Measurements from ENCODE around the gene ZBTB7C. TPM values are rescaled to one million over a fixed set of nuclear protein-coding genes. Genes with fewer than 3 reads are reported as not detected.
A peak's percentile ranks its signal among the peaks of the same experiment; 100 is the strongest.

The ZBTB7C gene
- total and polyA plus RNA-seq, 4 donors = 0.19 to 1.1 (median 0.45) TPM

GRCh38 chr18:48104705-48105104 is 304.5 kb downstream of the ZBTB7C start:
- peak; percentile 58 for DNase-seq (ENCODE audit: low spot score)
- no peaks in the 10 kb centered on the region for H3K27me3 ChIP-seq (ENCODE audit: control insufficient read depth in 4 of 4, insufficient read depth in 4 of 4, low read length in 3 of 4)
- TF ChIP-seq FOXA2 (IDR thresholded peaks at IDR 0.05) (no peak), CTCF (IDR thresholded peaks at IDR 0.05; ENCODE audit: low read depth, low read length, missing input control) (no peak), RAD21 (IDR thresholded peaks at IDR 0.05) (no peak), JUND (IDR thresholded peaks at IDR 0.05) (no peak), RXRA (IDR thresholded peaks at IDR 0.05) (no peak), REST (IDR thresholded peaks at IDR 0.05) (no peak), NR2F2 (IDR thresholded peaks at IDR 0.05) (no peak), HNF4G (IDR thresholded peaks at IDR 0.05) (no peak), SP1 (IDR thresholded peaks at IDR 0.05) (no peak), ATF3 (IDR thresholded peaks at IDR 0.05) (no peak), YY1 (IDR thresholded peaks at IDR 0.05) (no peak), HNF4A (conservative IDR thresholded peaks at IDR 0.05) (no peak), MAX (IDR thresholded peaks at IDR 0.05) (no peak), FOXA1 (IDR thresholded peaks at IDR 0.05) (no peak), TAF1 (conservative IDR thresholded peaks at IDR 0.05) (no peak), EGR1 (IDR thresholded peaks at IDR 0.05; ENCODE audit: low read depth in 2 of 2) (no peak), ZBTB33 (IDR thresholded peaks at IDR 0.05) (no peak), GABPA (IDR thresholded peaks at IDR 0.05 in 1 of 2, conservative IDR thresholded peaks at IDR 0.05 in 1 of 2) (no peak)

More at GRCh38 chr18:48104705-48105104, 304.5 kb downstream of the ZBTB7C start:
- Histone ChIP-seq H3K4me1 (ENCODE audit: control insufficient read depth in 4 of 4, insufficient read depth in 4 of 4, low read length in 3 of 4) (no peaks in the 10 kb centered on the region), H3K4me3 (ENCODE audit: low read depth in 1 of 3, low read length in 3 of 3) (no peak overlapping the region), H3K27ac (ENCODE audit: low read depth in 1 of 2, low read length in 2 of 2) (no peak overlapping the region), H3K9me3 (ENCODE audit: control insufficient read depth in 4 of 4, low read length in 3 of 4) (no peaks in the 10 kb centered on the region), H3K36me3 (ENCODE audit: control insufficient read depth in 4 of 4, insufficient read depth in 3 of 4, low read depth in 1 of 4, low read length in 3 of 4) (no peaks in the 10 kb centered on the region), H3K9ac (ENCODE audit: low read depth in 1 of 2, low read length in 2 of 2) (no peak overlapping the region)
- 66% methylated on average over 6 of the region's 6 CpGs for WGBS

Measured in liver (tissue), 9 donors.